Measurements from ENCODE around the gene CFAP46. TPM values are rescaled to one million over a fixed set of nuclear protein-coding genes. Genes with fewer than 3 reads are reported as not detected.

CFAP46 gene
- total and polyA plus RNA-seq, 9 of the 15 experiments (the other 6 are each of a cell fraction or from before 2014, with no cell fraction given) = not detected

DNA sequence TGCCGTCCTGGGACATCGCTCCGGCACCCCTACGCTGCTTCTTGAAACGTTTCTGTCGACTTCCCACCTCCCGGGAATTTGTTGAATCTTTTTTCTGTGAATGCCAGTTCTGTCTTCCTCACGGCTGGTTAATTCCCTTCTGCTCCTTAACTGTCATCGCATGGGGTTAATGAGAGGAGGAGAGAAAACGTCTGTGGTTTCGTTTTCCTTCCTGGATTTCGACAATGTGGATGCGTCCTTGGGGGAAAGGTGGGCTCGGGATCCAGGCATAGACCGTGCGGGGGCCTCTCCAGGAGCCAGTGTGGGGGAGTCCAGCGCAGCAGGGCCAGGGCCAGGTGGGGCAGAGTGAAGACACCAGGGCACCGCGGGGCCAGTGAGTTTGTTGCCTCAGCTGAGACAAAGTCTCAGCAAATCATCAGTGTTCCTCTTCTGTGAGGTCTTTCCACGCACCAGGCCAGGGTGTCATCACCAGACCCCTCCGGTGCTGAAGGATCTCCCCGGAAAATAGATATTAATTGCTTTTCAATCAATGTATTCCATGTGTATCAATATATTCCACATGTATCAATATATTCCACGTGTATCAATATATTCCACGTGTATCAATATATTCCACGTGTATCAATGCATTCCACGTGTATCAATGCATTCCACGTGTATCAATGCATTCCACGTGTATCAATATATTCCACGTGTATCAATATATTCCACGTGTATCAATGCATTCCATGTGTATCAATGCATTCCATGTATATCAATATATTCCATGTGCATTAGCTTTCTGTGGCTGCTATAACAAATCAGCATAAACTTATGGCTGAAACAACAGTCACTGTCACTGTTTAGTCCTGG, 33.7 kb upstream of the CFAP46 start:
- ATAC-seq (no peak), FAIRE-seq (no peak), DNase-seq (ENCODE audit: extremely low read depth in 1 of 4, low spot score in 3 of 4) (no peak)
- H3K9me3 ChIP-seq (replicated peaks; ENCODE audit: control insufficient read depth, insufficient read depth, low read depth, low read length) = no peaks in the 10 kb centered on the region
- H2AFZ ChIP-seq (ENCODE audit: low read depth, low read length) = no peak overlapping the region
- POLR2A ChIA-PET = no interaction called here
- no peaks in the 10 kb centered on the region for H3K4me1 ChIP-seq (replicated peaks in 1 of 2; ENCODE audit: control insufficient read depth in 2 of 2, insufficient read depth in 2 of 2, low read length in 2 of 2)
- no TSS peak for BruUV-seq (replicated peaks)
- no peak overlapping the region for H3K4me3 ChIP-seq
- no peak overlapping the region for H3K27ac ChIP-seq (ENCODE audit: extremely low read depth, low read depth, low read length)
- H3K4me2 ChIP-seq (ENCODE audit: insufficient read depth, low read length) = no peak overlapping the region
- in situ Hi-C loops (cut with MboI) (no loop called here), intact Hi-C loops (cut with micrococcal nuclease) (no loop called here)
- H3K9me1 ChIP-seq (ENCODE audit: control insufficient read depth, insufficient read depth, low read length) = no peaks in the 10 kb centered on the region
- H3K79me2 ChIP-seq (ENCODE audit: control insufficient read depth, insufficient read depth, low read length) = no peaks in the 10 kb centered on the region
- H3K27me3 ChIP-seq (ENCODE audit: control insufficient read depth in 2 of 2, insufficient read depth in 2 of 2, low read length in 2 of 2) = peaks cover 6 to 65% of the 10 kb centered on the region in 2 experiments; a peak in 3 of 5 replicates
- no peak overlapping the region for H3K9ac ChIP-seq (ENCODE audit: insufficient read depth in 1 of 2, low read depth in 2 of 2, low read length in 2 of 2)
- CTCF ChIA-PET (ENCODE audit: low intra/inter-chr PET ratio) = no interaction called here
- TF ChIP-seq, protein P1, sequence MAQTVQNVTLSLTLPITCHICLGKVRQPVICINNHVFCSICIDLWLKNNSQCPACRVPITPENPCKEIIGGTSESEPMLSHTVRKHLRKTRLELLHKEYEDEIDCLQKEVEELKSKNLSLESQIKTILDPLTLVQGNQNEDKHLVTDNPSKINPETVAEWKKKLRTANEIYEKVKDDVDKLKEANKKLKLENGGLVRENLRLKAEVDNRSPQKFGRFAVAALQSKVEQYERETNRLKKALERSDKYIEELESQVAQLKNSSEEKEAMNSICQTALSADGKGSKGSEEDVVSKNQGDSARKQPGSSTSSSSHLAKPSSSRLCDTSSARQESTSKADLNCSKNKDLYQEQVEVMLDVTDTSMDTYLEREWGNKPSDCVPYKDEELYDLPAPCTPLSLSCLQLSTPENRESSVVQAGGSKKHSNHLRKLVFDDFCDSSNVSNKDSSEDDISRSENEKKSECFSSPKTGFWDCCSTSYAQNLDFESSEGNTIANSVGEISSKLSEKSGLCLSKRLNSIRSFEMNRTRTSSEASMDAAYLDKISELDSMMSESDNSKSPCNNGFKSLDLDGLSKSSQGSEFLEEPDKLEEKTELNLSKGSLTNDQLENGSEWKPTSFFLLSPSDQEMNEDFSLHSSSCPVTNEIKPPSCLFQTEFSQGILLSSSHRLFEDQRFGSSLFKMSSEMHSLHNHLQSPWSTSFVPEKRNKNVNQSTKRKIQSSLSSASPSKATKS (CRISPR knock-in tag; IDR thresholded peaks at IDR 0.05) = no peak
- TF ChIP-seq ELF1 (tag; IDR thresholded peaks at IDR 0.05) = no peak
- TF ChIP-seq CBX5 (IDR thresholded peaks at IDR 0.05; ENCODE audit: borderline replicate concordance, low read depth) = no peak
- TF ChIP-seq POLR2AphosphoS2 (IDR thresholded peaks at IDR 0.05; ENCODE audit: low read length) = no peak
- TF ChIP-seq, protein P2, sequence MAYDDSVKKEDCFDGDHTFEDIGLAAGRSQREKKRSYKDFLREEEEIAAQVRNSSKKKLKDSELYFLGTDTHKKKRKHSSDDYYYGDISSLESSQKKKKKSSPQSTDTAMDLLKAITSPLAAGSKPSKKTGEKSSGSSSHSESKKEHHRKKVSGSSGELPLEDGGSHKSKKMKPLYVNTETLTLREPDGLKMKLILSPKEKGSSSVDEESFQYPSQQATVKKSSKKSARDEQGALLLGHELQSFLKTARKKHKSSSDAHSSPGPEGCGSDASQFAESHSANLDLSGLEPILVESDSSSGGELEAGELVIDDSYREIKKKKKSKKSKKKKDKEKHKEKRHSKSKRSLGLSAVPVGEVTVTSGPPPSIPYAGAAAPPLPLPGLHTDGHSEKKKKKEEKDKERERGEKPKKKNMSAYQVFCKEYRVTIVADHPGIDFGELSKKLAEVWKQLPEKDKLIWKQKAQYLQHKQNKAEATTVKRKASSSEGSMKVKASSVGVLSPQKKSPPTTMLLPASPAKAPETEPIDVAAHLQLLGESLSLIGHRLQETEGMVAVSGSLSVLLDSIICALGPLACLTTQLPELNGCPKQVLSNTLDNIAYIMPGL (CRISPR knock-in tag; IDR thresholded peaks at IDR 0.05) = no peak
- TF ChIP-seq E2F3 (CRISPR knock-in tag; IDR thresholded peaks at IDR 0.05) = no peak
- TF ChIP-seq, protein P3, sequence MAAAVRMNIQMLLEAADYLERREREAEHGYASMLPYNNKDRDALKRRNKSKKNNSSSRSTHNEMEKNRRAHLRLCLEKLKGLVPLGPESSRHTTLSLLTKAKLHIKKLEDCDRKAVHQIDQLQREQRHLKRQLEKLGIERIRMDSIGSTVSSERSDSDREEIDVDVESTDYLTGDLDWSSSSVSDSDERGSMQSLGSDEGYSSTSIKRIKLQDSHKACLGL (CRISPR knock-in tag; IDR thresholded peaks at IDR 0.05; ENCODE audit: borderline replicate concordance, poor library complexity, severe bottlenecking) = no peak
- TF ChIP-seq SREBF2 (CRISPR knock-in tag; IDR thresholded peaks at IDR 0.05) = no peak
- TF ChIP-seq ZNF174 (CRISPR knock-in tag; IDR thresholded peaks at IDR 0.05) = no peak
- no peak for TF ChIP-seq NCOA4 (IDR thresholded peaks at IDR 0.05; ENCODE audit: partially characterized antibody)
- whole genome bisulfite sequencing (ENCODE audit: insufficient coverage, low coverage, missing lambda C conversion rate) = 2% methylated on average over 25 of the region's 30 CpGs
- no peaks in the 10 kb centered on the region for H3K36me3 ChIP-seq (ENCODE audit: control insufficient read depth, insufficient read depth, low read length)
- H4K20me1 ChIP-seq (replicated peaks; ENCODE audit: control insufficient read depth, insufficient read depth, low read length) = no peaks in the 10 kb centered on the region
